GM19023 (cell line): Measurements from ENCODE around the gene LENG8.
"Not testable (repeated sequence)": the region's sequence is repeated elsewhere in the genome, so short reads cannot be mapped to it uniquely, and the experiment has no call there.

Experiments used
- ATAC-seq: cut with Tn5 transposase; IDR thresholded peaks from one replicate; pipeline ENCODE4 v1.9.1; 2021; ENCODE audit warnings: mild to moderate bottlenecking, moderate library complexity; ENCODE audit not compliant: unreplicated experiment

LENG8 gene

DNA sequence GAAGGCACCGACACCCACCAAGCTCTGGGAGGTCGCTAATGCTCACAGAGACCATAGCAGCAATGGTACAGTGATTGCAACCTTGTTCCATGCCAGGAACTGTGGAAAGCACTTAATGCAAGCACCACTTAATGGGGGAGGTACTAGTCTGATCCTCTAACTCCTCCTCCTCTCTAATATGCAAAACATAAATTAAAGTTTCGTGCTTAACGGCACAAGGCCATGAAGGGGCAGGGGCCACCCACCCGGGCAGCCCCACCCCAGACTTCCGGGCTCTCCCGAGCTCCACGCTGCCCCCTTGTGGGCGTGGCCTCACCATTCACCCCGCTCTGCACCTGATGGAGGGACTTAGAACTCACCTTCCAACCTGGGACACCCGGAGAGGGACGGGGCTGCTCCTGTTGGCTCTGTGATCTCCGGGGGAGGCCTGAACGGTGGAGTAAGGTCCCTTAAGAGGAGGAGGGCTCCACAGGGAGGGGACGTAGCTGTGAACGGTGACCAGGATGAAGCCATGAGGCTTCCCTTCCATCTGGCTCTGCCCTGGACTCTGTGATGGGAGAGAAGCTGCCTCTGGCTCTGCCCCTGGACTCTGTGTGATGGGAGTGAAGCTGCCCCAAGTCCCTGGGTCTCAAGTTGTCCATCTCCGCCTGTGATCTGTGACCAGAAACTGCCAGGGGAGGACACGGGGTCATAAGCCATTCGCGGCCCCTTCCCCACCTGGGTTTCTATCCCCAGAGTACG lies 60.4 kb downstream of the LENG8 start:
- not testable (repeated sequence) for ATAC-seq
